ENCODE results near the gene AKNA. TPM values are rescaled to one million over a fixed set of nuclear protein-coding genes. Genes with fewer than 3 reads are reported as not detected.

The AKNA gene
- polyA plus RNA-seq, 1 donor from 2014 or later: 1.2 TPM

DNA sequence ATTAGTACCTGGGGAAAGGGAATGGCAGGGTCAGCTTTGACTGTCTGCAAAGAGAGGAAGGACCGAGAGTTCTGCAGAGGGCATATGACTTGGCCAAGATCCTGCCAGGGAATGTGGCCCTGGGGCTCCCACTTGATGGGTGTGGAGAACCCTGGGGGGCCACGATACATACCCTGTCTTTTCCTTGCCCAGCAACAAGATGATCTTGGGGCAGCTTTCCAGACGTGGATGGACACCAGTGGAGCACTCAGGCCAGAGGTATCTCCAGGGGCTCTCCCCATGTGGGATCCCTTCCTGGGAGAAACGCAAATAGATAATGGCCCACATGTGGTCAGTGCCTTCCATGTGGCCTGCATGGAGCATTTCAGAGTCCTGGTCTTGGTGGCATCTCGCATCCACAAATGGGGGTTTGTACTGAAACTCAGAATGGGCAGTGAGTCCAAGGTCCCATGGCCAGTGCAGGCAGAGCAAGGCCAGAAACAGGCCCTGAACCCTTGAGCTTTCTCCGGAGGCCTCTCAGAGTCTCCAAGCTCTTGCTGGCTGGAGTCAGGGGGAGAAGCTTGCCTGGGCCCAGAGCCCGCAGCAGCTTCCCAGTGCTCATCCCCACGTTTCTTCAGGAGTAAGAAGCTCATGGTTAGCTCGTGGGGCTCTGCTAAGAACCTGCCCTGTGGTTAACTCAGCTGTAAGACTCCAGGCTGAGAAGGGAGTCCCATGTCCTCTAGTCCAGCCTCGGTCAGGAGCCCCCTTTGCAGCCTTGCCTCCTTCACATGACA, 83.2 kb downstream of the AKNA start:
- no peaks in the 10 kb centered on the region for H3K36me3 ChIP-seq (ENCODE audit: insufficient read depth, low read length)
- TF ChIP-seq, protein P1, sequence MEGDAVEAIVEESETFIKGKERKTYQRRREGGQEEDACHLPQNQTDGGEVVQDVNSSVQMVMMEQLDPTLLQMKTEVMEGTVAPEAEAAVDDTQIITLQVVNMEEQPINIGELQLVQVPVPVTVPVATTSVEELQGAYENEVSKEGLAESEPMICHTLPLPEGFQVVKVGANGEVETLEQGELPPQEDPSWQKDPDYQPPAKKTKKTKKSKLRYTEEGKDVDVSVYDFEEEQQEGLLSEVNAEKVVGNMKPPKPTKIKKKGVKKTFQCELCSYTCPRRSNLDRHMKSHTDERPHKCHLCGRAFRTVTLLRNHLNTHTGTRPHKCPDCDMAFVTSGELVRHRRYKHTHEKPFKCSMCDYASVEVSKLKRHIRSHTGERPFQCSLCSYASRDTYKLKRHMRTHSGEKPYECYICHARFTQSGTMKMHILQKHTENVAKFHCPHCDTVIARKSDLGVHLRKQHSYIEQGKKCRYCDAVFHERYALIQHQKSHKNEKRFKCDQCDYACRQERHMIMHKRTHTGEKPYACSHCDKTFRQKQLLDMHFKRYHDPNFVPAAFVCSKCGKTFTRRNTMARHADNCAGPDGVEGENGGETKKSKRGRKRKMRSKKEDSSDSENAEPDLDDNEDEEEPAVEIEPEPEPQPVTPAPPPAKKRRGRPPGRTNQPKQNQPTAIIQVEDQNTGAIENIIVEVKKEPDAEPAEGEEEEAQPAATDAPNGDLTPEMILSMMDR (IDR thresholded peaks at IDR 0.05; ENCODE audit: poor library complexity, severe bottlenecking): no peak
- TF ChIP-seq MXI1 (conservative IDR thresholded peaks at IDR 0.05; ENCODE audit: poor library complexity, severe bottlenecking): no peak
- no peak for TF ChIP-seq EZH2 (IDR thresholded peaks at IDR 0.05; ENCODE audit: borderline replicate concordance, insufficient read depth, low read length, poor library complexity, severe bottlenecking)
- TF ChIP-seq EP300 (conservative IDR thresholded peaks at IDR 0.05; ENCODE audit: poor library complexity, severe bottlenecking): no peak
- no peak for TF ChIP-seq SMC3 (conservative IDR thresholded peaks at IDR 0.05; ENCODE audit: poor library complexity)
- TF ChIP-seq, protein P2, sequence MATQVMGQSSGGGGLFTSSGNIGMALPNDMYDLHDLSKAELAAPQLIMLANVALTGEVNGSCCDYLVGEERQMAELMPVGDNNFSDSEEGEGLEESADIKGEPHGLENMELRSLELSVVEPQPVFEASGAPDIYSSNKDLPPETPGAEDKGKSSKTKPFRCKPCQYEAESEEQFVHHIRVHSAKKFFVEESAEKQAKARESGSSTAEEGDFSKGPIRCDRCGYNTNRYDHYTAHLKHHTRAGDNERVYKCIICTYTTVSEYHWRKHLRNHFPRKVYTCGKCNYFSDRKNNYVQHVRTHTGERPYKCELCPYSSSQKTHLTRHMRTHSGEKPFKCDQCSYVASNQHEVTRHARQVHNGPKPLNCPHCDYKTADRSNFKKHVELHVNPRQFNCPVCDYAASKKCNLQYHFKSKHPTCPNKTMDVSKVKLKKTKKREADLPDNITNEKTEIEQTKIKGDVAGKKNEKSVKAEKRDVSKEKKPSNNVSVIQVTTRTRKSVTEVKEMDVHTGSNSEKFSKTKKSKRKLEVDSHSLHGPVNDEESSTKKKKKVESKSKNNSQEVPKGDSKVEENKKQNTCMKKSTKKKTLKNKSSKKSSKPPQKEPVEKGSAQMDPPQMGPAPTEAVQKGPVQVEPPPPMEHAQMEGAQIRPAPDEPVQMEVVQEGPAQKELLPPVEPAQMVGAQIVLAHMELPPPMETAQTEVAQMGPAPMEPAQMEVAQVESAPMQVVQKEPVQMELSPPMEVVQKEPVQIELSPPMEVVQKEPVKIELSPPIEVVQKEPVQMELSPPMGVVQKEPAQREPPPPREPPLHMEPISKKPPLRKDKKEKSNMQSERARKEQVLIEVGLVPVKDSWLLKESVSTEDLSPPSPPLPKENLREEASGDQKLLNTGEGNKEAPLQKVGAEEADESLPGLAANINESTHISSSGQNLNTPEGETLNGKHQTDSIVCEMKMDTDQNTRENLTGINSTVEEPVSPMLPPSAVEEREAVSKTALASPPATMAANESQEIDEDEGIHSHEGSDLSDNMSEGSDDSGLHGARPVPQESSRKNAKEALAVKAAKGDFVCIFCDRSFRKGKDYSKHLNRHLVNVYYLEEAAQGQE (IDR thresholded peaks at IDR 0.05; ENCODE audit: borderline replicate concordance): no peak

GRCh38 chr9:114303977-114304376, 83.8 kb downstream of the AKNA start:
- Histone ChIP-seq H3K79me2 (replicated peaks; ENCODE audit: insufficient read depth, low read length) (no peaks in the 10 kb centered on the region), H3K36me3 (ENCODE audit: insufficient read depth, low read length) (no peaks in the 10 kb centered on the region), H3K27me3 (ENCODE audit: insufficient read depth, low read depth, low read length) (no peaks in the 10 kb centered on the region), H3K4me3 (ENCODE audit: low read length) (no peak overlapping the region), H3K4me2 (ENCODE audit: low read length) (no peak overlapping the region), H3F3A (ENCODE audit: insufficient read depth, low read length, poor library complexity, severe bottlenecking) (no peaks in the 10 kb centered on the region), H2AFZ (ENCODE audit: low read depth, low read length) (no peak overlapping the region), H3K9ac (ENCODE audit: low read length) (no peak overlapping the region), H3K9me3 (ENCODE audit: low read length) (no peaks in the 10 kb centered on the region), H3K9me2 (ENCODE audit: insufficient read depth, low read length) (no peaks in the 10 kb centered on the region), H3K27ac (ENCODE audit: low read length) (no peak overlapping the region), H4K20me1 (ENCODE audit: insufficient read depth) (no peaks in the 10 kb centered on the region)
- TF ChIP-seq MXI1 (conservative IDR thresholded peaks at IDR 0.05; ENCODE audit: poor library complexity, severe bottlenecking): no peak
- TF ChIP-seq, protein P2 (IDR thresholded peaks at IDR 0.05; ENCODE audit: borderline replicate concordance): no peak
- no peak for TF ChIP-seq RAD21 (conservative IDR thresholded peaks at IDR 0.05)
- TF ChIP-seq EP300 (conservative IDR thresholded peaks at IDR 0.05; ENCODE audit: poor library complexity, severe bottlenecking): no peak
- TF ChIP-seq EZH2 (IDR thresholded peaks at IDR 0.05; ENCODE audit: borderline replicate concordance, insufficient read depth, low read length, poor library complexity, severe bottlenecking): no peak

More for the DNA sequence above, 83.2 kb downstream of the AKNA start:
- no peaks in the 10 kb centered on the region for H4K20me1 ChIP-seq (ENCODE audit: insufficient read depth)
- H3K9me3 ChIP-seq (ENCODE audit: low read length): no peaks in the 10 kb centered on the region
- H3K9ac ChIP-seq (ENCODE audit: low read length): no peak overlapping the region
- H3K27me3 ChIP-seq (ENCODE audit: insufficient read depth, low read depth, low read length): no peaks in the 10 kb centered on the region
- no peak overlapping the region for H3K4me3 ChIP-seq (ENCODE audit: low read length)
- H3K4me2 ChIP-seq (ENCODE audit: low read length): no peak overlapping the region
- H3K79me2 ChIP-seq (replicated peaks; ENCODE audit: insufficient read depth, low read length): no peaks in the 10 kb centered on the region
- H3K27ac ChIP-seq (ENCODE audit: low read length): no peak overlapping the region
- no peak overlapping the region for H2AFZ ChIP-seq (ENCODE audit: low read depth, low read length)
- H3K9me2 ChIP-seq (ENCODE audit: insufficient read depth, low read length): no peaks in the 10 kb centered on the region
- H3F3A ChIP-seq (ENCODE audit: insufficient read depth, low read length, poor library complexity, severe bottlenecking): no peaks in the 10 kb centered on the region
